ENCODE data around the gene ADAM17. TPM values are rescaled to one million over a fixed set of nuclear protein-coding genes. Genes with fewer than 3 reads are reported as not detected.
A peak's percentile ranks its signal among the peaks of the same experiment; 100 is the strongest.

Gene ADAM17
- polyA plus RNA-seq, 2 of the 4 experiments (the other 2 are of a cell fraction) = 33.1 to 38.1 TPM

DNA sequence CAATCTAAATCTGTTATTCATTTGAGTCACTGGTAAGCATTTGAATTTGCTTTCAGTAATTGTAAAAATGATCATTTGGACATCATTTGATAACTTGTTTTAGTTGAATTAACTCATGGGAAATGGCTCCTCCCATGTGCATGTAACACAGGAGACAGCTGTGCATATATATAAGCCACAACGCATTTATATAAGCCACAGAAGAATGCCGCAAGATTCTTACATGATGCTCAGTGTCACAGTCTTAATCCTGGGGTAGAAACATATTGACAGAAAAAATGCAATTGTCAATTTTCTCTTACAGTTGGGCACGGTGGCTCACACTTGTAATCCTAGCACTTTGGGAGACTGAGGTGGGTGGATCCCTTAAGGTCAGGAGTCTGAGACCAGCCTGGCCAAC is 94.6 kb downstream of the ADAM17 start:
- POLR2A ChIA-PET = no interaction called here
- no peaks in the 10 kb centered on the region for H3K4me1 ChIP-seq
- WGBS (ENCODE audit: missing lambda C conversion rate) = 86% methylated on average over 3 of the region's 3 CpGs
- CTCF ChIA-PET = no interaction called here
- no peak overlapping the region for H3K27ac ChIP-seq
- ATAC-seq (no peak), FAIRE-seq (no peak), DNase-seq (ENCODE audit: low read depth in 1 of 2, low spot score in 1 of 2) (no peak)
- H3K4me2 ChIP-seq = no peak overlapping the region
- no peaks in the 10 kb centered on the region for H3K9me3 ChIP-seq
- H3K4me3 ChIP-seq = no peak overlapping the region
- TF ChIP-seq SMC3 (IDR thresholded peaks at IDR 0.05) (no peak), TFCP2L1 (CRISPR knock-in tag; IDR thresholded peaks at IDR 0.05) (no peak), JUNB (IDR thresholded peaks at IDR 0.05) (no peak), POLR2AphosphoS2 (conservative IDR thresholded peaks at IDR 0.05; ENCODE audit: low read length) (no peak), CEBPB (IDR thresholded peaks at IDR 0.05) (no peak), ZC3H11A (IDR thresholded peaks at IDR 0.05) (no peak), NR3C1 (IDR thresholded peaks at IDR 0.05) (no peak), EP300 (IDR thresholded peaks at IDR 0.05) (no peak), NPAS2 (CRISPR knock-in tag; IDR thresholded peaks at IDR 0.05; ENCODE audit: borderline replicate concordance) (no peak), GATA3 (IDR thresholded peaks at IDR 0.05; ENCODE audit: borderline replicate concordance) (no peak), ESRRA (IDR thresholded peaks at IDR 0.05; ENCODE audit: borderline replicate concordance, low read length) (no peak), CBX8 (IDR thresholded peaks at IDR 0.05) (no peak), TP53 (CRISPR knock-in tag; IDR thresholded peaks at IDR 0.05) (no peak), MYC (IDR thresholded peaks at IDR 0.05; ENCODE audit: borderline replicate concordance, low read length) (no peak), HOXB13 (CRISPR knock-in tag; IDR thresholded peaks at IDR 0.05; ENCODE audit: low read depth) (no peak), KDM5A (IDR thresholded peaks at IDR 0.05) (no peak)
- TF ChIP-seq, protein P1, sequence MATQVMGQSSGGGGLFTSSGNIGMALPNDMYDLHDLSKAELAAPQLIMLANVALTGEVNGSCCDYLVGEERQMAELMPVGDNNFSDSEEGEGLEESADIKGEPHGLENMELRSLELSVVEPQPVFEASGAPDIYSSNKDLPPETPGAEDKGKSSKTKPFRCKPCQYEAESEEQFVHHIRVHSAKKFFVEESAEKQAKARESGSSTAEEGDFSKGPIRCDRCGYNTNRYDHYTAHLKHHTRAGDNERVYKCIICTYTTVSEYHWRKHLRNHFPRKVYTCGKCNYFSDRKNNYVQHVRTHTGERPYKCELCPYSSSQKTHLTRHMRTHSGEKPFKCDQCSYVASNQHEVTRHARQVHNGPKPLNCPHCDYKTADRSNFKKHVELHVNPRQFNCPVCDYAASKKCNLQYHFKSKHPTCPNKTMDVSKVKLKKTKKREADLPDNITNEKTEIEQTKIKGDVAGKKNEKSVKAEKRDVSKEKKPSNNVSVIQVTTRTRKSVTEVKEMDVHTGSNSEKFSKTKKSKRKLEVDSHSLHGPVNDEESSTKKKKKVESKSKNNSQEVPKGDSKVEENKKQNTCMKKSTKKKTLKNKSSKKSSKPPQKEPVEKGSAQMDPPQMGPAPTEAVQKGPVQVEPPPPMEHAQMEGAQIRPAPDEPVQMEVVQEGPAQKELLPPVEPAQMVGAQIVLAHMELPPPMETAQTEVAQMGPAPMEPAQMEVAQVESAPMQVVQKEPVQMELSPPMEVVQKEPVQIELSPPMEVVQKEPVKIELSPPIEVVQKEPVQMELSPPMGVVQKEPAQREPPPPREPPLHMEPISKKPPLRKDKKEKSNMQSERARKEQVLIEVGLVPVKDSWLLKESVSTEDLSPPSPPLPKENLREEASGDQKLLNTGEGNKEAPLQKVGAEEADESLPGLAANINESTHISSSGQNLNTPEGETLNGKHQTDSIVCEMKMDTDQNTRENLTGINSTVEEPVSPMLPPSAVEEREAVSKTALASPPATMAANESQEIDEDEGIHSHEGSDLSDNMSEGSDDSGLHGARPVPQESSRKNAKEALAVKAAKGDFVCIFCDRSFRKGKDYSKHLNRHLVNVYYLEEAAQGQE (IDR thresholded peaks at IDR 0.05) = no peak
- TF ChIP-seq, protein P2, sequence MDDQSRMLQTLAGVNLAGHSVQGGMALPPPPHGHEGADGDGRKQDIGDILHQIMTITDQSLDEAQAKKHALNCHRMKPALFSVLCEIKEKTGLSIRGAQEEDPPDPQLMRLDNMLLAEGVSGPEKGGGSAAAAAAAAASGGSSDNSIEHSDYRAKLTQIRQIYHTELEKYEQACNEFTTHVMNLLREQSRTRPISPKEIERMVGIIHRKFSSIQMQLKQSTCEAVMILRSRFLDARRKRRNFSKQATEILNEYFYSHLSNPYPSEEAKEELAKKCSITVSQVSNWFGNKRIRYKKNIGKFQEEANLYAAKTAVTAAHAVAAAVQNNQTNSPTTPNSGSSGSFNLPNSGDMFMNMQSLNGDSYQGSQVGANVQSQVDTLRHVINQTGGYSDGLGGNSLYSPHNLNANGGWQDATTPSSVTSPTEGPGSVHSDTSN (IDR thresholded peaks at IDR 0.05) = no peak
- TF ChIP-seq, protein P3, sequence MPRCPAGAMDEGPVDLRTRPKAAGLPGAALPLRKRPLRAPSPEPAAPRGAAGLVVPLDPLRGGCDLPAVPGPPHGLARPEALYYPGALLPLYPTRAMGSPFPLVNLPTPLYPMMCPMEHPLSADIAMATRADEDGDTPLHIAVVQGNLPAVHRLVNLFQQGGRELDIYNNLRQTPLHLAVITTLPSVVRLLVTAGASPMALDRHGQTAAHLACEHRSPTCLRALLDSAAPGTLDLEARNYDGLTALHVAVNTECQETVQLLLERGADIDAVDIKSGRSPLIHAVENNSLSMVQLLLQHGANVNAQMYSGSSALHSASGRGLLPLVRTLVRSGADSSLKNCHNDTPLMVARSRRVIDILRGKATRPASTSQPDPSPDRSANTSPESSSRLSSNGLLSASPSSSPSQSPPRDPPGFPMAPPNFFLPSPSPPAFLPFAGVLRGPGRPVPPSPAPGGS (IDR thresholded peaks at IDR 0.05) = no peak

DNA sequence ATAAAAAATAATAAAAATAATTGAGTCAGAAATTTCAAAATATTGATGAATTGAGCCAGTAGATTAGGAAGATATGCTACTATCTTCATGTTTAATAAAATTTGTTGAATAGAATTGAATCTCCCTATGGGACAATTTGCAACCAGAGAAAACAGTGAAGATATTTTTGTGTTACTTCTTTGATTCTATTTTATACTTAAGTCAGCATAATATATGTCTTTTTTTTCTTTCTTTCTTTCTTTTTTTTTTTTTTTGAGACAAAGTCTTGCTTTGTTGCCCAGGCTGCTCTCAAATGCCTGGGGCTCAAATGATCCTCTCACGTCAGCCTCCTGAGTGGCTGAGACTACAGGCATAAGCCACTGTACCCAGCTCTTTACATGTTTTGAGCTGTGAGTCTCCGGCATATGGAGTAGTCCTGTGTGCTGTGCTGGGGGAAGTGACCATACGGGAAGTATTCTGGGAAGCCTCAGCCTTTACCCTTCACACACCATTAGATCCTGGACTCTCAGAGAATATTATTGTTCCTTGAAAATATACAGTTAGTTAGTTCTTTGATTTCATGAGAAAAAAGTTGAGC is 95.1 kb downstream of the ADAM17 start:
- ATAC-seq (no peak), DNase-seq (ENCODE audit: low read depth in 1 of 2, low spot score in 1 of 2) (no peak), FAIRE-seq (no peak)
- Histone ChIP-seq H3K4me3 (no peak overlapping the region), H3K4me2 (no peak overlapping the region), H3K27ac (no peak overlapping the region), H3K4me1 (no peaks in the 10 kb centered on the region), H3K9me3 (no peaks in the 10 kb centered on the region)
- TF ChIP-seq RARB (CRISPR knock-in tag; IDR thresholded peaks at IDR 0.05) (no peak), MAFK (IDR thresholded peaks at IDR 0.05; ENCODE audit: partially characterized antibody) (peak; percentile 54)
- POLR2A ChIA-PET = no interaction called here
- WGBS (ENCODE audit: missing lambda C conversion rate) = 96% methylated on average over 3 of the region's 3 CpGs
- CTCF ChIA-PET = no interaction called here
